ENCODE results near the gene HMGCR.

DNA sequence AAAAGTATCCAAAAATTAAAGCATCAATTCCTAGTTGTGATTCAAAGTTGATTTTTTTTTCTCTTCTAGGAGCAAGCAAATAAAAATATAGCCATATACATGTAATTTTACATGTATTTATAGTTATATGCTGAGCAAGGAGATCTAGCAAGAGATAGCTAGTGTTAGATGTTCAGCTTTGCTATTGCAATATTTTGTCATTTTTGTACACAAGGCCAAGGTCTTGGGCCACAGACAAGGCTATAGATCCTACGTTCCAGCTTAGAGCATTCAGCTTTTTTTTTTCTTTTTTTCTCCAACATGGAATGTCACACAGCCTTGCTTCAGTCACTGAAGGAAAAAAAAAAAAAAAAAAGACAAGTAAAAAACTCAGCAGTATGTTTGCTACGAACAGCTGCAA is 36.8 kb downstream of the HMGCR start:
- TF ChIP-seq, protein P1, sequence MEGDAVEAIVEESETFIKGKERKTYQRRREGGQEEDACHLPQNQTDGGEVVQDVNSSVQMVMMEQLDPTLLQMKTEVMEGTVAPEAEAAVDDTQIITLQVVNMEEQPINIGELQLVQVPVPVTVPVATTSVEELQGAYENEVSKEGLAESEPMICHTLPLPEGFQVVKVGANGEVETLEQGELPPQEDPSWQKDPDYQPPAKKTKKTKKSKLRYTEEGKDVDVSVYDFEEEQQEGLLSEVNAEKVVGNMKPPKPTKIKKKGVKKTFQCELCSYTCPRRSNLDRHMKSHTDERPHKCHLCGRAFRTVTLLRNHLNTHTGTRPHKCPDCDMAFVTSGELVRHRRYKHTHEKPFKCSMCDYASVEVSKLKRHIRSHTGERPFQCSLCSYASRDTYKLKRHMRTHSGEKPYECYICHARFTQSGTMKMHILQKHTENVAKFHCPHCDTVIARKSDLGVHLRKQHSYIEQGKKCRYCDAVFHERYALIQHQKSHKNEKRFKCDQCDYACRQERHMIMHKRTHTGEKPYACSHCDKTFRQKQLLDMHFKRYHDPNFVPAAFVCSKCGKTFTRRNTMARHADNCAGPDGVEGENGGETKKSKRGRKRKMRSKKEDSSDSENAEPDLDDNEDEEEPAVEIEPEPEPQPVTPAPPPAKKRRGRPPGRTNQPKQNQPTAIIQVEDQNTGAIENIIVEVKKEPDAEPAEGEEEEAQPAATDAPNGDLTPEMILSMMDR (IDR thresholded peaks at IDR 0.05 in 2 of 3, conservative IDR thresholded peaks at IDR 0.05 in 1 of 3; ENCODE audit: insufficient read depth in 2 of 3, low read depth in 1 of 3, low read length in 3 of 3), result no peak
- TF ChIP-seq POLR2A (conservative IDR thresholded peaks at IDR 0.05) (no peak), ZFP30 (CRISPR knock-in tag; IDR thresholded peaks at IDR 0.05; ENCODE audit: borderline replicate concordance) (no peak), EGR1 (conservative IDR thresholded peaks at IDR 0.05) (no peak), PCBP2 (IDR thresholded peaks at IDR 0.05; ENCODE audit: low read depth, low read length, poor library complexity, severe bottlenecking) (no peak)
- TF ChIP-seq, protein P2, sequence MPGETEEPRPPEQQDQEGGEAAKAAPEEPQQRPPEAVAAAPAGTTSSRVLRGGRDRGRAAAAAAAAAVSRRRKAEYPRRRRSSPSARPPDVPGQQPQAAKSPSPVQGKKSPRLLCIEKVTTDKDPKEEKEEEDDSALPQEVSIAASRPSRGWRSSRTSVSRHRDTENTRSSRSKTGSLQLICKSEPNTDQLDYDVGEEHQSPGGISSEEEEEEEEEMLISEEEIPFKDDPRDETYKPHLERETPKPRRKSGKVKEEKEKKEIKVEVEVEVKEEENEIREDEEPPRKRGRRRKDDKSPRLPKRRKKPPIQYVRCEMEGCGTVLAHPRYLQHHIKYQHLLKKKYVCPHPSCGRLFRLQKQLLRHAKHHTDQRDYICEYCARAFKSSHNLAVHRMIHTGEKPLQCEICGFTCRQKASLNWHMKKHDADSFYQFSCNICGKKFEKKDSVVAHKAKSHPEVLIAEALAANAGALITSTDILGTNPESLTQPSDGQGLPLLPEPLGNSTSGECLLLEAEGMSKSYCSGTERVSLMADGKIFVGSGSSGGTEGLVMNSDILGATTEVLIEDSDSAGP (CRISPR knock-in tag; IDR thresholded peaks at IDR 0.05), result no peak
- TF ChIP-seq, protein P3, sequence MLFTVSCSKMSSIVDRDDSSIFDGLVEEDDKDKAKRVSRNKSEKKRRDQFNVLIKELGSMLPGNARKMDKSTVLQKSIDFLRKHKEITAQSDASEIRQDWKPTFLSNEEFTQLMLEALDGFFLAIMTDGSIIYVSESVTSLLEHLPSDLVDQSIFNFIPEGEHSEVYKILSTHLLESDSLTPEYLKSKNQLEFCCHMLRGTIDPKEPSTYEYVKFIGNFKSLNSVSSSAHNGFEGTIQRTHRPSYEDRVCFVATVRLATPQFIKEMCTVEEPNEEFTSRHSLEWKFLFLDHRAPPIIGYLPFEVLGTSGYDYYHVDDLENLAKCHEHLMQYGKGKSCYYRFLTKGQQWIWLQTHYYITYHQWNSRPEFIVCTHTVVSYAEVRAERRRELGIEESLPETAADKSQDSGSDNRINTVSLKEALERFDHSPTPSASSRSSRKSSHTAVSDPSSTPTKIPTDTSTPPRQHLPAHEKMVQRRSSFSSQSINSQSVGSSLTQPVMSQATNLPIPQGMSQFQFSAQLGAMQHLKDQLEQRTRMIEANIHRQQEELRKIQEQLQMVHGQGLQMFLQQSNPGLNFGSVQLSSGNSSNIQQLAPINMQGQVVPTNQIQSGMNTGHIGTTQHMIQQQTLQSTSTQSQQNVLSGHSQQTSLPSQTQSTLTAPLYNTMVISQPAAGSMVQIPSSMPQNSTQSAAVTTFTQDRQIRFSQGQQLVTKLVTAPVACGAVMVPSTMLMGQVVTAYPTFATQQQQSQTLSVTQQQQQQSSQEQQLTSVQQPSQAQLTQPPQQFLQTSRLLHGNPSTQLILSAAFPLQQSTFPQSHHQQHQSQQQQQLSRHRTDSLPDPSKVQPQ (CRISPR knock-in tag; IDR thresholded peaks at IDR 0.05; ENCODE audit: borderline replicate concordance), result no peak

Measured in K562 (cell line).